Spleen (tissue), 11 donors: ENCODE measurements around the gene MXRA8. TPM values are rescaled to one million over a fixed set of nuclear protein-coding genes. Genes with fewer than 3 reads are reported as not detected.

Experiments used
- DNase-seq: peaks from one replicate; pipeline ENCODE4 v3.0.0-alpha.2; 2020
- H3K27ac ChIP-seq, 8 donors: fragments of 200-600 bp; sonication (generic) in 7 of 8; 1 replicate in 4 of 8; 2 replicates in 4 of 8; pipeline versions ENCODE4 v1.5.0 to v1.8.0; 2016 to 2021; ENCODE audit warnings: inconsistent platforms in 4 of 8, mild to moderate bottlenecking in 4 of 8, moderate library complexity in 1 of 8
- H3K27me3 ChIP-seq, 7 donors: fragments of 200-600 bp; sonication (generic) in 6 of 7; replicated peaks in 1 of 7; 1 replicate in 4 of 7; 2 replicates in 3 of 7; pipeline versions ENCODE4 v1.5.0 to v1.8.0; 2016 to 2021; ENCODE audit warnings: inconsistent platforms in 3 of 7, mild to moderate bottlenecking in 1 of 7
- H3K36me3 ChIP-seq, 6 donors: fragments of 200-600 bp; sonication (generic) in 5 of 6; 1 replicate in 4 of 6; 2 replicates in 2 of 6; pipeline versions ENCODE4 v1.5.0 to v1.8.0; 2016 to 2021; ENCODE audit warnings: inconsistent platforms in 2 of 6
- H3K4me1 ChIP-seq, 6 donors: fragments of 200-600 bp; sonication (generic) in 5 of 6; 1 replicate in 3 of 6; 2 replicates in 3 of 6; pipeline versions ENCODE4 v1.5.0 to v1.8.0; 2016 to 2021; ENCODE audit warnings: inconsistent platforms in 3 of 6
- H3K4me3 ChIP-seq, 8 donors: fragments of 200-600 bp; sonication (generic) in 7 of 8; 1 replicate in 4 of 8; 2 replicates in 4 of 8; pipeline versions ENCODE4 v1.5.0 to v1.8.0; 2016 to 2021; ENCODE audit warnings: inconsistent platforms in 4 of 8, mild to moderate bottlenecking in 4 of 8, moderate library complexity in 2 of 8
- H3K9me3 ChIP-seq, 8 donors: fragments of 200-600 bp; sonication (generic) in 7 of 8; 1 replicate in 4 of 8; 2 replicates in 4 of 8; pipeline versions ENCODE4 v1.5.0 to v1.8.0; 2016 to 2021; ENCODE audit warnings: inconsistent platforms in 4 of 8
- POLR2A ChIP-seq, 3 donors: fragments of 450-650 bp; IDR thresholded peaks; one replicate each; pipeline ENCODE4 v1.5.1; 2017; ENCODE audit warnings: antibody characterized with exemption in 3 of 3, mild to moderate bottlenecking in 1 of 3
- POLR2AphosphoS5 ChIP-seq, 3 donors: sonication (generic); formaldehyde crosslinking; IDR thresholded peaks; one replicate each; pipeline ENCODE4 v1.5.1; 2017; ENCODE audit warnings: antibody characterized with exemption in 3 of 3
- WGBS, 5 donors: extraction: QIAGEN DNeasy Blood & Tissue Kit in 3 of 5; methylation state at CpG; one replicate each; pipeline versions ENCODE4 v1.1.5 to v1.1.7; 2013 to 2018; 5-methylcytosine and 5-hydroxymethylcytosine counted together
- intact Hi-C: fragments of 100-400 bp; cut with DNase I; formaldehyde crosslinking; loops from one replicate; pipeline ENCODE4 v1.15.0; 2023; ENCODE audit warnings: low total_unique reads
- polyA plus RNA-seq, 3 donors: library from polyadenylated mRNA; stranded (reverse); fragments of 200-250 nt; gene quantifications; one replicate each; pipeline ENCODE4 v1.2.1, GENCODE V29; 2013
- total RNA-seq, 7 donors: library from RNA; depleted of rRNA in 3 of 7; stranded (reverse); fragments of >200 nt in 3 of 7; fragmentation: NEBNext Ultra II Directional in 4 of 7; extraction: Animal tissue kit (Norgen Biotek cat#: 25700) in 4 of 7; gene quantifications; one replicate each; pipeline versions ENCODE4 v1.1.0 to v1.2.1, GENCODE V29; 2016 to 2021
- TF ChIP-seq, protein P1 (sequence below), 11 experiments: fragments of 200-600 bp in 7 of 11; fragments of 450-650 bp in 4 of 11; sonication (generic) in 4 of 11; IDR thresholded peaks in 8 of 11; conservative IDR thresholded peaks in 3 of 11; 1 replicate in 7 of 11; 2 replicates in 4 of 11; pipeline versions ENCODE4 v1.4.0 to v1.8.0; 2016 to 2021; ENCODE audit warnings: antibody characterized with exemption in 11 of 11, inconsistent platforms in 4 of 11, mild to moderate bottlenecking in 1 of 11
- donor health status: healthy with polysubstance abuse.
- donor health status: DM: no; HTN: no; CAD: no; lungs with moderate emphysema.
- donor health status: DM: no; HTN: no; CAD: no.
- donor health status: Bipolar disorder and iron deficiency.
- donor health status: healthy.
- donor health status: DM: no; HTN: no; CAD: no.
- donor health status: DM: yes; HTN: yes; CAD: no.

MXRA8 gene
- total and polyA plus RNA-seq, 10 donors: 25.9 to 71.7 (median 47.1) TPM

DNA sequence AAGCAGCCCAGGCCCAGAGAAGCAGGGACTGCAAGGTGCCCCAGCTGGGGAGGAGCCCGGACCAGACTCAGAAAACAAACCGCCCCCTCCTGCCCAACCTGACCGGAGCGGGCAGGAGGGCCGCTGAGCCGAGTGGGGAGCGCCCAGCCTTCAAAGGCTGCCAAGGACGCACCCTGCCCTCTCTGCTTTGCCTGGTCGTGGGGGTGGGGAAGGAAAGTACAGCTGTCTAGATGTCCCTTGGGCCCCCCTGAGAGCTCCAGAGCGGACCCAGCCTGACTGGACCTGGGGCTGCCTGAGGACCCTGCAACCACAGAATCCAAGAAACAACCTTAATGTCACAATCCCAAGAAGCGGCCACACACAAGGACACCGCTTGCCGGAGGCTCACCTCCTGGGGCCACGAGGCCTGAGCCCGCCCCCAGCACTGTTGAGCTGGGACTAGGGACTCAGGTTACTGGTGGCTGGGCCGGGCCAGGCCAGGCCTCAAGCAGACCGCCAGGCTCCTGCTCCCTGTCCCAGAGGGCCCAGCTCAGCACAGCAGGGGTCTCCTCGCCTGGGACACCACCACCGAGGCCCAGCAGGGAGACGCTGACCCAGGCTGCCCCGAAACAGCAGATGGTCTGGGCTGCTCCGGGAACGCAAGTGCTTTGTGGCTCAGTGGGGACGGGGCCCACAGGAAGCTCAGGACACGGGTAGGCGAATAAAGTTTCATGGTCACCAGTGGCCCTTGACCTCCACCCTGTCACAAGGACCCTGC is 10.5 kb downstream of the MXRA8 start:
- H3K27ac ChIP-seq: peak overlapping the region; percentile 2 to 93 (median 74)
- H3K4me1 ChIP-seq: peaks cover 19 to 61% (median 46%) of the 10 kb centered on the region in 6 donors
- peaks cover 0 to 16% (median 5%) of the 10 kb centered on the region in 7 donors for H3K27me3 ChIP-seq
- 45 to 61% (median 53%) methylated on average over 14 to 26 of the region's 26 CpGs for WGBS, 5 donors
- TF ChIP-seq, protein P1, sequence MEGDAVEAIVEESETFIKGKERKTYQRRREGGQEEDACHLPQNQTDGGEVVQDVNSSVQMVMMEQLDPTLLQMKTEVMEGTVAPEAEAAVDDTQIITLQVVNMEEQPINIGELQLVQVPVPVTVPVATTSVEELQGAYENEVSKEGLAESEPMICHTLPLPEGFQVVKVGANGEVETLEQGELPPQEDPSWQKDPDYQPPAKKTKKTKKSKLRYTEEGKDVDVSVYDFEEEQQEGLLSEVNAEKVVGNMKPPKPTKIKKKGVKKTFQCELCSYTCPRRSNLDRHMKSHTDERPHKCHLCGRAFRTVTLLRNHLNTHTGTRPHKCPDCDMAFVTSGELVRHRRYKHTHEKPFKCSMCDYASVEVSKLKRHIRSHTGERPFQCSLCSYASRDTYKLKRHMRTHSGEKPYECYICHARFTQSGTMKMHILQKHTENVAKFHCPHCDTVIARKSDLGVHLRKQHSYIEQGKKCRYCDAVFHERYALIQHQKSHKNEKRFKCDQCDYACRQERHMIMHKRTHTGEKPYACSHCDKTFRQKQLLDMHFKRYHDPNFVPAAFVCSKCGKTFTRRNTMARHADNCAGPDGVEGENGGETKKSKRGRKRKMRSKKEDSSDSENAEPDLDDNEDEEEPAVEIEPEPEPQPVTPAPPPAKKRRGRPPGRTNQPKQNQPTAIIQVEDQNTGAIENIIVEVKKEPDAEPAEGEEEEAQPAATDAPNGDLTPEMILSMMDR (IDR thresholded peaks at IDR 0.05 in 8 of 11, conservative IDR thresholded peaks at IDR 0.05 in 3 of 11): no peak
- TF ChIP-seq POLR2AphosphoS5 (IDR thresholded peaks at IDR 0.05): no peak
- no peak for TF ChIP-seq POLR2A (IDR thresholded peaks at IDR 0.05)
- intact Hi-C loops: no loop called here
- peak overlapping the region; percentile 58 to 91 (median 68) for H3K4me3 ChIP-seq
- H3K36me3 ChIP-seq: peaks cover 0 to 3% (median 0%) of the 10 kb centered on the region in 6 donors
- no peak for DNase-seq
- H3K9me3 ChIP-seq: no peaks in the 10 kb centered on the region

DNA sequence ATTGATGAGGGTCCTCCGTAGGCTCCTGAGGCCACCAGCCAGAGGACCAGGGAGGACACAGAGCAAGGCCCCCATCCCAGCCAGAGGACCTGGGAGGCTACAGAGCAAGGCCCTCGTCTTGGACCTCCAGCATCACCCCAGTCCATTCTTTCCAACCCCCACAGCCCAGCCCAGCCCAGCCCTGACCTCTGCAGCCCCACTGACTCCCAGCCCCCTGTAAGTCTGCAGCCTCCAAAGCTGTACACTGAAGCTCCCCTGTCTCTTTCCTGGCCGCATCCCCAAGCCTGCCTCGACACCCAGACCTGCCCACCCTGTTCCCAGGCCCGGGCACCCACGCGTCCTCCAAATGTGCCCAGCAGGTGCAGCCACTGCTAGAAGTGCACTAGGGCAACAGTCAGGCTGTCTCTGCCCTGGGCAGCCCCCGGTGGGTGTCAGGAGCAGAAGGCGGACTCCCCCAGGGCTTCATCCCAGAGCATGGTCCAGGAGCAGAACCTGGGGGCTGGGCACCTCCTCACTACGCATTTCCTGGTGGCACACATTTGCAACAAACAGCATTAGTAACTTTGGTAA is 11.2 kb downstream of the MXRA8 start:
- peaks cover 0 to 9% (median 0%) of the 10 kb centered on the region in 7 donors for H3K27me3 ChIP-seq
- H3K36me3 ChIP-seq: peaks cover 0 to 4% (median 0%) of the 10 kb centered on the region in 6 donors
- peak overlapping the region in 5 of 8 donors; percentile 58 to 91 (median 68) for H3K4me3 ChIP-seq
- peak overlapping the region in 5 of 8 donors; percentile 69 to 93 (median 84) for H3K27ac ChIP-seq
- H3K9me3 ChIP-seq: no peaks in the 10 kb centered on the region
- DNase-seq: no peak
- 88 to 98% (median 91%) methylated on average over 8 to 10 of the region's 10 CpGs for whole genome bisulfite sequencing, 5 donors
- TF ChIP-seq POLR2A (IDR thresholded peaks at IDR 0.05) (no peak), POLR2AphosphoS5 (IDR thresholded peaks at IDR 0.05) (no peak)
- TF ChIP-seq, protein P1 (IDR thresholded peaks at IDR 0.05 in 8 of 11, conservative IDR thresholded peaks at IDR 0.05 in 3 of 11): no peak
- peaks cover 19 to 54% (median 39%) of the 10 kb centered on the region in 6 donors for H3K4me1 ChIP-seq
- intact Hi-C loops: no loop called here

DNA sequence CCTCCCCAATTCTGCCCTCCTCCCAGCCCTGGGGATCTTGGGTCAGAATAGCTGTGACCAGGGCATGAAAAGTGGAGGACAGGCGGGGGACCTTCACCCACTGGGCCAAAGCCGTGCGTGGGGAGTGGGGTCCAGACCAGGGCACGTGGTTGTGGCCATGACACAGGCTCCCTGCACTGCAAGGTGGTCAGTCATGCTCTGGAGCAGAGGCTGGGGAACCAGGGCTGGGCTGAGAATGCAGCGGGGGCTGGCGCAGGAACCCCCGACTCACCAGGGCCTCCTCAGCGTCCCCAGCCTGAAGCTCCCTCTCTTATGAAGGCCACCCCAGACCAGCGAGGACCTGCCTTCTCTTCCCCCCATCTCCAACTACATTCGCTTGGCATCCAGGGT is 11.9 kb downstream of the MXRA8 start:
- Histone ChIP-seq H3K27ac (no peak overlapping the region), H3K4me3 (peak overlapping the region in 1 of 8 donors; percentile 91), H3K36me3 (peaks cover 0 to 10% (median 0%) of the 10 kb centered on the region in 6 donors), H3K4me1 (peaks cover 15 to 47% (median 33%) of the 10 kb centered on the region in 6 donors), H3K27me3 (peaks cover 0 to 2% (median 0%) of the 10 kb centered on the region in 7 donors), H3K9me3 (no peaks in the 10 kb centered on the region)
- 91 to 97% (median 96%) methylated on average over 10 of the region's 10 CpGs for WGBS, 5 donors
- TF ChIP-seq, protein P1 (IDR thresholded peaks at IDR 0.05 in 8 of 11, conservative IDR thresholded peaks at IDR 0.05 in 3 of 11): no peak
- no peak for TF ChIP-seq POLR2A (IDR thresholded peaks at IDR 0.05)
- no peak for DNase-seq
- intact Hi-C loops: no loop called here
